K562 (cell line): ENCODE data around the gene PLEKHO1. TPM values are rescaled to one million over a fixed set of nuclear protein-coding genes. Genes with fewer than 3 reads are reported as not detected.

Source experiments
- ATAC-seq: fragments of 200-7000 bp; cut with Tn5 transposase; 3 replicates; pipeline ENCODE4 v1.9.1; 2020; ENCODE audit warnings: moderate library complexity
- BruUV-seq: library from RNA; stranded (reverse); fragments of 400-500 nt; replicated peaks from 2 replicates; lab custom pipeline; 2021; lab: Mats Ljungman, UMichigan
- CTCF ChIA-PET: fragments of 300-600 bp; formaldehyde crosslinking; extraction: SDS; loops from one replicate; lab custom pipeline; 2021; ENCODE audit warnings: low intra/inter-chr PET ratio; lab: Yijun Ruan, JAX
- POLR2A ChIA-PET: fragments of 300-600, 350-650 bp; sonication (Branson Sonifier 250); formaldehyde crosslinking; extraction: SDS; loops from one replicate; lab custom pipeline; 2021; ENCODE audit warnings: antibody characterized with exemption, inconsistent platforms; lab: Yijun Ruan, JAX
- DNase-seq, 4 experiments: peaks; one replicate each; pipeline versions ENCODE4 v3.0.0 to v3.0.0-alpha.2; 2011 to 2018; ENCODE audit warnings: low spot score in 3 of 4, mixed read lengths in 3 of 4; ENCODE audit errors: extremely low read depth in 1 of 4
- FAIRE-seq: peaks from 2 replicates; lab custom pipeline; 2011; peaks lifted over from hg19 to GRCh38; lab: Jason Lieb, UNC
- H2AFZ ChIP-seq: 2 replicates; pipeline ENCODE4 v1.6.0; 2011; ENCODE audit warnings: low read depth, low read length, control low read depth, inconsistent platforms
- H3K27ac ChIP-seq: fragments of 200-600 bp; 3 replicates; pipeline ENCODE4 v1.8.0; 2011; ENCODE audit warnings: low read depth, mild to moderate bottlenecking, control low read depth, inconsistent platforms, low read length, moderate library complexity, mixed read lengths; ENCODE audit errors: extremely low read depth
- H3K27me3 ChIP-seq, 2 experiments: fragments of 300-600 bp in 1 of 2; 2 replicates in 1 of 2; 3 replicates in 1 of 2; pipeline versions ENCODE4 v1.6.0 to v1.8.0; 2011; ENCODE audit warnings: inconsistent platforms in 2 of 2, low read length in 2 of 2, mild to moderate bottlenecking in 1 of 2, mixed read lengths in 1 of 2, moderate library complexity in 1 of 2; ENCODE audit not compliant: control insufficient read depth in 2 of 2, insufficient read depth in 2 of 2
- H3K36me3 ChIP-seq: fragments of 300-600 bp; 3 replicates; pipeline ENCODE4 v1.8.0; 2011; ENCODE audit warnings: mild to moderate bottlenecking, low read length, inconsistent platforms; ENCODE audit not compliant: control insufficient read depth, insufficient read depth
- H3K4me1 ChIP-seq, 2 experiments: fragments of 200-600 bp in 1 of 2; replicated peaks in 1 of 2; 2 replicates in 1 of 2; 3 replicates in 1 of 2; pipeline versions ENCODE4 v1.5.1 to v1.8.0; 2011; ENCODE audit warnings: inconsistent platforms in 2 of 2, low read length in 2 of 2, mild to moderate bottlenecking in 1 of 2, mixed read lengths in 1 of 2, moderate library complexity in 1 of 2; ENCODE audit not compliant: control insufficient read depth in 2 of 2, insufficient read depth in 2 of 2
- H3K4me2 ChIP-seq: 2 replicates; pipeline ENCODE4 v1.6.1; 2011; ENCODE audit warnings: low read length, control low read depth, inconsistent platforms, mixed read lengths; ENCODE audit not compliant: insufficient read depth
- H3K4me3 ChIP-seq: fragments of 200-600 bp; sonication (generic), shearing (Covaris generic); 2 replicates; pipeline ENCODE4 v1.5.1; 2016; ENCODE audit warnings: control low read depth, inconsistent platforms
- H3K79me2 ChIP-seq: fragments of 200-600 bp; 3 replicates; pipeline ENCODE4 v1.8.0; 2011; ENCODE audit warnings: low read length, inconsistent platforms; ENCODE audit not compliant: control insufficient read depth, insufficient read depth
- H3K9ac ChIP-seq, 2 experiments: 2 replicates each; pipeline versions ENCODE4 v1.6.0 to v1.6.1; 2011; ENCODE audit warnings: low read depth in 2 of 2, low read length in 2 of 2, control low read depth in 1 of 2, inconsistent platforms in 1 of 2, mild to moderate bottlenecking in 1 of 2, mixed read lengths in 1 of 2; ENCODE audit not compliant: insufficient read depth in 1 of 2
- H3K9me1 ChIP-seq: one replicate; pipeline ENCODE4 v1.6.0; 2011; ENCODE audit warnings: inconsistent platforms, mild to moderate bottlenecking, low read length, moderate library complexity; ENCODE audit not compliant: control insufficient read depth, insufficient read depth
- H3K9me3 ChIP-seq: replicated peaks from 2 replicates; pipeline ENCODE4 v1.5.1; 2011; ENCODE audit warnings: low read depth, low read length, inconsistent platforms; ENCODE audit not compliant: control insufficient read depth, insufficient read depth
- H4K20me1 ChIP-seq: replicated peaks from 2 replicates; pipeline ENCODE4 v1.6.1; 2011; ENCODE audit warnings: low read length, inconsistent platforms, mixed read lengths; ENCODE audit not compliant: control insufficient read depth, insufficient read depth
- ZBTB33 ChIP-seq: sonication (generic); formaldehyde crosslinking; IDR thresholded peaks from 2 replicates; pipeline ENCODE4 v1.8.1; 2023; ENCODE audit warnings: mild to moderate bottlenecking, missing genetic modification reagents
- ZNF121 ChIP-seq: sonication (generic); formaldehyde crosslinking; conservative IDR thresholded peaks from 2 replicates; pipeline ENCODE4 v1.8.0; 2022; ENCODE audit warnings: missing genetic modification reagents
- in situ Hi-C: fragments of 300-500 bp; cut with MboI; formaldehyde crosslinking; loops from 4 replicates; pipeline ENCODE4 v1.15.0; 2018; ENCODE audit warnings: inconsistent platforms, mixed read lengths
- intact Hi-C: fragments of 100-400 bp; cut with micrococcal nuclease; formaldehyde crosslinking; loops from 2 replicates; pipeline ENCODE4 v1.14.2; 2022
- polyA plus RNA-seq, 8 experiments: library from polyadenylated mRNA; depleted of rRNA in 4 of 8; stranded (reverse) in 5 of 8; unstranded in 3 of 8; fragments of >200 nt; fragmentation: Nextera tagmentation in 2 of 8; fragmentation: Illumina TruSeq in 1 of 8; extraction: Ambion mirVana in 2 of 8; extraction: Trizol in 1 of 8; gene quantifications; 2 replicates each; pipeline versions ENCODE4 v1.2.1 to v1.2.3, GENCODE V29; 2011 to 2014; ENCODE audit warnings: inconsistent platforms in 1 of 8, missing spikeins in 1 of 8
- total RNA-seq, 7 experiments: library from RNA; depleted of rRNA in 6 of 7; stranded (reverse); fragments of >200 nt in 6 of 7; fragmentation: Illumina TruSeq in 2 of 7; extraction: Trizol in 2 of 7; gene quantifications; 2 replicates each; pipeline versions ENCODE4 v1.2.1 to v1.2.3, GENCODE V29; 2011 to 2021; ENCODE audit warnings: low replicate concordance in 1 of 7
- TF ChIP-seq, protein P1 (sequence below): sonication (generic); formaldehyde crosslinking; IDR thresholded peaks from 2 replicates; pipeline ENCODE4 v1.8.0; 2022; ENCODE audit warnings: missing genetic modification reagents, mild to moderate bottlenecking, borderline replicate concordance

PLEKHO1 gene
- total and polyA plus RNA-seq, 9 of the 15 experiments (the other 6 are each of a cell fraction or from before 2014, with no cell fraction given), result 0.39 to 16.2 (median 9.6) TPM

DNA sequence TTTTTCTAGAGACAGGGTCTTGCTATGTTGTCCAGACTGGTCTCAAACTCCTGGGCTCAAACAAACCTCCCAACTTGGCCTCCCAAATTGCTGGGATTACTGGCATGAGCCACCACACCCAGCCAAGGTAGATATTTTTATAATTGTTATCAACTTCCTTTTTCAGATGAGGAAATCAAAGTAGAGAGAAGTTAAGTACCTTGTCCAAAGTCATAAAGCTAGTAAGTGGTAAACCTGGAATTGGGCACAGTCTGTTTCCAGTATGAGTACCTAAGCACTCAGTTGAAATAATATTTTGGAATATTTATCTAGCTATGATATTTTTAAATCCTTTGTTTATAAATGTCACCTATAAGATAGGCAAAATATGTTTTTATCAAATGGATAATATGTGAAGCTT lies 22.3 kb upstream of the PLEKHO1 start:
- CTCF ChIA-PET, result no interaction called here
- intact Hi-C loops, result no loop called here
- no peaks in the 10 kb centered on the region for H3K4me1 ChIP-seq
- H3K27ac ChIP-seq, result no peak overlapping the region
- no peaks in the 10 kb centered on the region for H4K20me1 ChIP-seq
- H3K27me3 ChIP-seq, result no peaks in the 10 kb centered on the region
- no peaks in the 10 kb centered on the region for H3K9me1 ChIP-seq
- no peaks in the 10 kb centered on the region for H3K9me3 ChIP-seq
- no peak overlapping the region for H3K4me3 ChIP-seq
- H3K4me2 ChIP-seq, result no peak overlapping the region
- no peaks in the 10 kb centered on the region for H3K36me3 ChIP-seq
- ATAC-seq (no peak), DNase-seq (no peak), FAIRE-seq (no peak)
- POLR2A ChIA-PET, result interaction anchor here (1.2 to 2.8 kb wide), 3 partner anchors 10 to 43 kb away, joined by 4 to 11 read pairs (median 4); no protein-coding TSS in a partner anchor
- in situ Hi-C loops, result no loop called here
- no peaks in the 10 kb centered on the region for H3K79me2 ChIP-seq
- no peak overlapping the region for H3K9ac ChIP-seq
- no peak overlapping the region for H2AFZ ChIP-seq
- TF ChIP-seq, protein P1, sequence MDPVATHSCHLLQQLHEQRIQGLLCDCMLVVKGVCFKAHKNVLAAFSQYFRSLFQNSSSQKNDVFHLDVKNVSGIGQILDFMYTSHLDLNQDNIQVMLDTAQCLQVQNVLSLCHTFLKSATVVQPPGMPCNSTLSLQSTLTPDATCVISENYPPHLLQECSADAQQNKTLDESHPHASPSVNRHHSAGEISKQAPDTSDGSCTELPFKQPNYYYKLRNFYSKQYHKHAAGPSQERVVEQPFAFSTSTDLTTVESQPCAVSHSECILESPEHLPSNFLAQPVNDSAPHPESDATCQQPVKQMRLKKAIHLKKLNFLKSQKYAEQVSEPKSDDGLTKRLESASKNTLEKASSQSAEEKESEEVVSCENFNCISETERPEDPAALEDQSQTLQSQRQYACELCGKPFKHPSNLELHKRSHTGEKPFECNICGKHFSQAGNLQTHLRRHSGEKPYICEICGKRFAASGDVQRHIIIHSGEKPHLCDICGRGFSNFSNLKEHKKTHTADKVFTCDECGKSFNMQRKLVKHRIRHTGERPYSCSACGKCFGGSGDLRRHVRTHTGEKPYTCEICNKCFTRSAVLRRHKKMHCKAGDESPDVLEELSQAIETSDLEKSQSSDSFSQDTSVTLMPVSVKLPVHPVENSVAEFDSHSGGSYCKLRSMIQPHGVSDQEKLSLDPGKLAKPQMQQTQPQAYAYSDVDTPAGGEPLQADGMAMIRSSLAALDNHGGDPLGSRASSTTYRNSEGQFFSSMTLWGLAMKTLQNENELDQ (CRISPR knock-in tag), result no peak
- no peak for TF ChIP-seq ZBTB33 (CRISPR knock-in tag)
- peak; percentile 74 for TF ChIP-seq ZNF121 (CRISPR knock-in tag)
- TF ChIP-seq, all 486 proteins: peak for 1
- BruUV-seq, result no TSS peak
